ENCODE measurements around the gene PRDX1.

The PRDX1 gene
- total RNA-seq = 62.0 to 69.8 reads per million in 2 donors

DNA sequence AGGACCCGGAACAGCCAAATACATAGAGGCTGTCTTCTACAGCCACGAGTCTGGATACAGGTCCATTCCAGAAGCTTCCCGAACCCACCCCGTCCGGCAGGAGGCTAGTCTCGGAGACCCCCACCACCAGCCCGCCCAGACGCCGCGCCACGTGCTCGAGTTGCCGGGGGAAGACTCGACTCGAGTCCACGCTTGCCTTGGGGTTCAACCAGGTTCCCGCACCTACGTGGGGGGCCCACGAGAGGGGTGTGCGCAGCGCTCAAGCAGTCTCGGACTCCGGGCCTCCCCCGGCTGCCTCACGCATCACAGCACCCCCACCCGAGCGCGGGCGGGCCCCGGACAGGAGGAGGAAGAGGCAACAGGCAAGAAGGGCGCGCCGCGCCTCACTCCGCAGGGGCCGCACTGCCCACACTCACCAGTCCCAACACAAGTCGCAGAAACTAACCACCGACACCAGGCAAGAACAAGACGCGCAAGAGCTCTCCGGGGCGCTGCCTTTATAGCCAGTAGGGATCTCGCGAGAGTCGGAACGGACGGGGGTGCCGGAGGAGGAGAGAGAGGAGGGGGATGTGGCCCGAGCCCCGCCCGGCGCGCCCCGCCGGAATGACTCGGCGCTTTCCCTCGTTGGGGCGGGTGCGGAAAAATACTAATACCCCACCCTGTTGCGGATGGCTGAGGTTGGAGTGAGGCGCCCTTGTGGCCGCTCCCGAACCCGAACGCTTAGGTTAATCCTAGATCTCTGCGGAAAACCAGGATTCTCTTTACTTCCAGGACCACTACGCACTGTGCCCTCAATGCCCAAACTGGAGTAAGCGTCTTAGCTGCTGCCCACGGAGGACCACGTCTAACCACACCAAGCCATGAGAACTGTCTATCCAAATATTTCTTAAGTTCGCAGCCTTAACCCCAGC lies at the start of gene PRDX1:
Gene PRDX1, minus strand, starts transcription at position 472 of the 911 bp plus-strand sequence. CDS start 2,841 bp downstream, outside the sequence.
- peak; percentile 85 to 98 (median 94) for DNase-seq

DNA sequence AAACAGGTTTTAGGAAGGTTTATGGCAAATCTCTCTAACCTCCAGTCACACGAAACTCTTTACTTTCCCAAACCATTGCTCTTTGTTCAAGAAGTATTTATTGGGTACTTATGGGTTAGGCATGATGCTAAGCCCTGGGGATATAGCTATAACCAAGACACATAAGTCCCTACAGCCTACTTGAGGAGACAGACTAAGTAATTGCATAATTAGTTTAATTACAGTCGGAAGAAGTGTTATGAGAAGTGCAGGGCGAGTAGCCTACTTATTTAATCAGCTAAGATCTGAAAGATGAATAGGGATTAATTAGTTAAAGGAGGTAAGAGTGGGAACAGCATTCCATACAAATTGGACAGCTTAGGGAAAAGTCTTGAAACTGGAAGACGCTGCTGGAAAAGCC lies 48.9 kb upstream of the PRDX1 start:
- no peak for DNase-seq

DNA sequence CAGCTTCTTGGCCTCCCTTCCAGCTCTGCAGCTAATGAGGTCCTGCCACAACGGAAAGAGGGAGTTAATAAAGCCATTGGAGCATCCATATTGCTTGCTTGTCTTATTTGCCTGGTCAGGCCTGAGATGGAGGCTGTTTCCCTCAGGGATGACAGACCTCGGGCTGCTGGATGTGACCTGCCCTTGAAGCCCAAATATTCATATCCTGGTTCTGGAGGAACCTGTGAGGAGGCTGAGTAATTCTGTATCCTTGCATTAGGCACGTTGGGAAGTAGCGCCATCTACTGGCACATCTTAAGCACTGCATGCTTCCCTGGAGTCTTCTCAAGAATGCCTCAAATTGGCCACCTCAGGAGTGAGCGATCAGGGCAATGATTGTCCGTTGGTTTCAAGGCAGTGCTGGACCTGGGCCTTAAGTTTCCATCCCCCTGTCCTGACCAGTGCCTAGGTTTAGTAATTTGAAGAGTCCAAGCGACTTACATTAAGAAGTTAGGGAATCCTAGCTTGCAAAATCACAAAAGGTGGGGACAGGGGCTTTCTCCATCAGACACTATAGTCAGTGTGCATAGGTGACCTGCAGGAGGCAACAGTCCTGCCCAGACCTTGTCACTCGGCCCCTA lies 48.4 kb upstream of the PRDX1 start:
- peak; percentile 21 to 70 (median 52) for DNase-seq

DNA sequence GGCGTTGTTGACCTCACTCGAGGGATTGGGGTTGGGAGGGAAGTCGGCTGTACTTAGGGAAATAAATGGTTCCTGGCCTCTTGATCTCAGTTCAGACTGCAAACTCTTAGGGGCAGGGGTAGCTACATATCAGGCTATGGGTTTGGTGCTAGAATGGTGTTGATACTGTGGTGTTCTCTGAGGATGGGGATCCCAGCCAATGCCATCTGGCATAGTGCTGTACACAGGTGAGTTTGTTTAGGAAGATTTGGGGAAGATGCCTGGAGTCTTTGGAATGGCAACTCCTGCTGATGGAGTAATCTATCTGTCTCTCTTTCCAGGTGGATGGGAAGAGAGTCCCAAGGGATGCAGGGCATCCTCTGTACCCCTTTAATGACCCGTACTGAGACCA lies 47.9 kb upstream of the PRDX1 start:
- no peak for DNase-seq

DNA sequence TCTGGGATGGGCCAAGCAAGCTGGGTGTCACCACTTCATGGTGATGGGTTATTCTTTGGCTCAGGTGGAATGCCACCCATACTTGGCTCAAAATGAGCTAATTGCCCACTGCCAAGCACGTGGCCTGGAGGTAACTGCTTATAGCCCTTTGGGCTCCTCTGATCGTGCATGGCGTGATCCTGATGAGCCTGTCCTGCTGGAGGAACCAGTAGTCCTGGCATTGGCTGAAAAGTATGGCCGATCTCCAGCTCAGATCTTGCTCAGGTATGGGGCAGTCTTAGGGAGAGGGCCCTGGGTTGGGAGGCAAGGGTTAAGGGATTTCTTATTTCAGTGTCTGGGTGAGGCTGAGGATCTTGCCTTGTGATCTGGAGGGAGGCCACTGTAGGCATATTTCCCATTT lies 46.7 kb upstream of the PRDX1 start:
- DNase-seq = no peak

DNA sequence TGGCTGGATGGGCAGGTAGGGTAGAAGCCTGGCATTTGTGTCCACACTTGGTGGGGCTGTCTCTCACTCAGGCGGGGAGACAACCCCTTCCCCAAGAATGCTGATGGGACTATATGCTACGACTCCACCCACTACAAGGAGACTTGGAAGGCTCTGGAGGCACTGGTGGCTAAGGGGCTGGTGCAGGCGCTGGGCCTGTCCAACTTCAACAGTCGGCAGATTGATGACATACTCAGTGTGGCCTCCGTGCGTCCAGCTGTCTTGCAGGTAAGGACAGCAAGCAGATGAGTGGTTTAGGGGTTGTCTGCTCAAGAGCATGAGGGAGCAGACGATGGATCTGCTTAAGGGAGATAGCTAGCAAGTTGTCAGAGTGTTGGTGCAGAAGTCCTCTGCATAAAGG lies 46.2 kb upstream of the PRDX1 start:
- DNase-seq = no peak

DNA sequence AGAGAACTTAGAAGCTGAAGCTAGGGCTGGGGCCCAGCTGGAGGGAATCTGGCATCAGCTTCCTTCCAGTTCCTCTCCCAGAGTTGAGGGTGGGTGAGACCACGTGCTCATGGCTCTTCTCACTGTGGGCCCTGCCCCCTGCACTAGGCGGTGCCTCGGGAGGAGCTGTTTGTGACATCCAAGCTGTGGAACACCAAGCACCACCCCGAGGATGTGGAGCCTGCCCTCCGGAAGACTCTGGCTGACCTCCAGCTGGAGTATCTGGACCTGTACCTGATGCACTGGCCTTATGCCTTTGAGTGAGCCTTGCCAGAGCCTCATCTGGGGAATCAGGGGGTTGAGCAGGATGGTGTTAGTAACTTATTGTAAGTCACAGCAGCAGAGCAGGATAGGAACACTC lies 45.0 kb upstream of the PRDX1 start:
- DNase-seq = no peak

DNA sequence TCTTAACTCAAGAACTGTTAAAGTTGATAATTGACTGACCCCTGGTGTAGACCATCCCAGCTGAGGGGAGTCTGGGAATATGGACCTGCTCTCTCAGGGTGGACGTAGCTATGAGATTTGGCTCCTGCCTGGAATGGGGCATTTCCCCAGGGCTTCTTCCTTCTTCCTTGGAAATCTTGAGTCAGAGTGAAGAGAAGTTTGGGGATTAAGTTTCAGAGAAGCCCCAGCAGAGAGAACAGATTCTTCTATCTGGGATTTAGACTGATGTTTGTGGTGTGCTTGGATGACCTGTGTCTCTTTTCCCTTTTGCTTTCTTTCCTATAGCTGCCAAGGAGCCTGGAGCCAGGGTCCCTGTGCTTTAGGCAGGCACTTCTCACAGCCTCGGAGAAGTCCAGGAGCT lies 42.2 kb upstream of the PRDX1 start:
- DNase-seq = no peak

DNA sequence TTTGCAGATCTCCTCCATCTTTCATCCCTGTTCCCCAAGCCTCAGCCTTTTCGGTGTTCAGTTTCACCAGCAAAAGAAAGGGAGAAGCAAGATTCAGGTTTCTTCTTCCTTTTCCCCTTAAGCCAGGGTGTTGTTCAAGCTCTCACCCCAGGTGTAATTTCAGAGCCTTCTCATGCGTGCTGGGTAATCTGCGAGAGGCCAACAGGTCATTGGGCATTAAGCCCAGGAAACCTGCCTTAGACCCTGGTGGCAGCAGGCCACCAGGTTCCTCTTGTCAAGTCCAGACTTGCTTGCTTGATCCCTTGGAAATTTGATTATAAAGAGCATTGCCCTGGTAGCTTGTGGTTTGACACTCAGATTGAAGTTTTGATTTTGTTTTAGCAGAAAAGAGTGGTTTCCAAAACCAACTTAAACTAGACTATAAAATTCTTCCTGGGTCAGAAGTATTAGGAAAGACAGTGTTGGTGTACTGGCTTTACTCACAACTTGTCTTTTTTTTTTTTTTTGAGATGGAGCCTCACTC lies 35.8 kb upstream of the PRDX1 start:
- DNase-seq = no peak

DNA sequence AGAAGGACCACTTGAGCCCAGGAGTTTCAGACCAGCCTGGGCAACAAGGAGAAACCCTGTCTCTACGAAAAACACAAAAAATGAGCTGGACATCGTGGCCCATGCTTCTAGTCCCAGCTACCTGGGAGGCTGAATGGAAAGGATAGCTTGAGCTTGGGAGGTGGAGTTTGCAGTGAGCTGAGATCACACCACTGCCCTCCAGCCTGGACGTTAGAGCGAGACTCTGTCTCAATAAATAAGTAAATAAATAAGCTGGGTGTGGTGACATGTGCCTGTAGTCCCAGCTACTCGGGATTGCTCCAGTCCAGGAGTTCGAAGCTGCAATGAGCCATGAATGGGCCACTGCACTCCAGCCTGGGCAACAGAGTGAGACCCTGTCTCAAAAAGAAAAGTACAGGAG lies 32.5 kb upstream of the PRDX1 start:
- DNase-seq = no peak

DNA sequence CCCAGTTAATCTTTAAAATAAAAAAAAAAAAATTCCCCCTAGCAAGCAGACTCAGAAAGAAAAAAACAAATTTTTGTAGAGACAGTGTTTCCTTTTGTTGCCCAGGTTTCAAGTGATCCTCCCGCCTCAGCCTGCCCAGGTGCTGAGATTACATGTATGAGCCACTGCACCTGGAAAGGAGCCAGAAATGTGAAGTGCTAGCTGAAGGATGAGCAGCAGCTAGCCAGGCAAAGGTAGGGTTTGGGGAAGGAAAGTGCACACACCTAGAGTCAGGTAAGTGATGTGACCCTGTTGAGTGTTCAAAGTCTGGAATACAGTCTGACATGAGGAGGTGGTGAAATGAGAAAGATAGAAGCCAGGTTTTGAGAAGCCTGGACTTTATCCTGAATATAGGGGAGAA lies 30.6 kb upstream of the PRDX1 start:
- peak in 1 of 5 experiments; percentile 24 for DNase-seq

DNA sequence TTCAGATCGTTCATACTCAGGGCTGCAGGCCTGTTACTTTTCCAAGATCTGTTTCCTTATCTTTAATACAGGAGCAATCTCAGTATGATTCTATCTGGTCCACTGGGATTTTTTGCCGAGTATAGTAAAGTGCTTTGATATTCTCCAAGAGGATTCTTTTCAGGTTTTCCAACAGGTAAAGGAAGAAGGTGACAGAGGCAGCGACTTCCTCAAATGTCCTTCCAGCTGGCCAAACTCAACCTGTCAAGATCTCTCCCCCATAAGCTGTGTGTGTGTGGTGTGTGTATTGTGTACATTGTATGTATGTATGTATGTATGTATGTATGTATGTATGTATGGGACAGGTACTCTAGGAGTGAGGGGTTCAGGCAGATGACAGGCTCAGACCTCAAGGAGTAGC lies 30.0 kb upstream of the PRDX1 start:
- no peak for DNase-seq

DNA sequence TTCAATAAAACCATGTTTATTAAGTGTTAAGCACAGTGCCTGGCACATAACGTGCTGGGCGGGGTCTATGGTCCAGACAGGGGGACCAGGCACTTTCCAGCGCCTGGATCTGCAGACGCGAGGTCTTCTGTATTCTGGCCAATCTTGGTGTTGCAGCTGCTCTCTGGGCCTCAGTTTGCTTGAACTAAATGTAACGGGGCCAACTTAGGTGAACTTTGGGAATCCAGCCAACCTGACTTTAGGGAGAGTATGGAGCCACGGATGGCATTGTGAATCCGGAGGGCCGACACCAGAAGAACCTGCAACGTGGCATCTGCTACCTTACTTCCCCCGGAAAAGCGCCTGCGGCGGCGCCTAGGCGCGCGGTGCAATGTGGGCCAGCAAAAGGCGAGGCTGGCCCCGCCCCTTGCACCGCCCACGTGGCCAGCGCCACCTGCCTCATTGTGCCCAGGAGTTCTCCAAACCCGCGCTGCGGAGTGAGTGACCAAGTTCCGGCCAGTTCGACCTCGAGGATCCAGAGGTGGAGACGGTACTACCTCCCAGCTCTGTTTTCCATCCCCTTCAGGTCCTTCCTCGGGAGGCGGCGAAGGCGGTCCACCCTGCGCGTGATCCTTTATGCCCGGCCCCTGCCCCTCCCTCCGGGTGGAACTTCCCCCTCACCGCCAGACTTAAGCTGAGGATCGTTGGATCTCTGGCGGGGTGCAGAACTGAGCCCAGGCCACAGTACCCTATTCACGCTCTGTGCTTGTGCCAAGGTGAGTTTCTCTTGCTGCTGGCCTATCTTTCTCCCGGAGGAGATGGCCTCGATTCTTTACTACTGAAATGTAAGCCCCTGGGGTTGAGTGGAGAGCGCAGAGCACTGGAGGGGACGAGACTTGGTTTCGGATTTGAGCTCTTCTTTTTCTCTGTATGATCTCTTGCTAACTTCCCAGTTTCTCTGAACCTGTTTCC lies 29.0 kb upstream of the PRDX1 start, which contains the start of gene AKR1A1:
Gene AKR1A1, plus strand, starts transcription at position 426 of the 951 bp plus-strand sequence. CDS start 10,969 bp downstream, outside the sequence.
- DNase-seq = peak; percentile 73 to 93 (median 79)

DNA sequence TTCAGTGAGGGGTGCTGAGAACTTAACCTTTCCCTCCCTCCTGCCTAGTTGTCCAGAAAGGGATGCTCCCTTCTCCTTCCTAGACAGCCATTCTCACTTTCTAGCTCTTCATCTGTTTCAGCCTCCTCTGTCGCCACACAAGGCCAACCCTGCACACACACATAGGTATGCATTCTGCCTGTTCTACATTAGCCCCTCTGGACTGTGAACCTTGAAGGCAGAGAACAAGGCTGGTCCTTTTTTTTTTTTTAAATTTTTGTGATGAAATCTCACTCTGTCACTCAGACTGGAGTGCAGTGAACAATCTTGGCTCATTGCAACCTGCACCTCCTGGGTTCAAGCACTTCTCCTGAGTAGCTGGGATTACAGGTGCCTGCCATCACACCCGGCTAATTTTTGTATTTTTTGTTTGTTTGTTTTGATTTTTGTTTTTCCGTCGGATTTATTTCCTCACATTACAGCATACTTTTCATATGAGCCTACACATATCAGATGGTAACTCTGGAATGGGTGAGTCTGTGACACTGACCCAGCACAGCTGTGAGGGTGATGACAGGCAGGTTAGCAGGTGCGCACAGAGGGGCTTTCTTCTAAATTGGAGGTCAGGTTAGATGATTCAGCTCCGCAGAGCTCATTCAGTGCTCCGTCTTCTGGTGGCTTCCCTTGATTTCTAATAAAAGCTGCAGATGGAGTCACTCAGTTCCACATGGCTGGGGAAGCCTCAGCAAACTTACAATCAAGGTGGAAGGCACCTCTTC lies 24.0 kb upstream of the PRDX1 start:
- no peak for DNase-seq

DNA sequence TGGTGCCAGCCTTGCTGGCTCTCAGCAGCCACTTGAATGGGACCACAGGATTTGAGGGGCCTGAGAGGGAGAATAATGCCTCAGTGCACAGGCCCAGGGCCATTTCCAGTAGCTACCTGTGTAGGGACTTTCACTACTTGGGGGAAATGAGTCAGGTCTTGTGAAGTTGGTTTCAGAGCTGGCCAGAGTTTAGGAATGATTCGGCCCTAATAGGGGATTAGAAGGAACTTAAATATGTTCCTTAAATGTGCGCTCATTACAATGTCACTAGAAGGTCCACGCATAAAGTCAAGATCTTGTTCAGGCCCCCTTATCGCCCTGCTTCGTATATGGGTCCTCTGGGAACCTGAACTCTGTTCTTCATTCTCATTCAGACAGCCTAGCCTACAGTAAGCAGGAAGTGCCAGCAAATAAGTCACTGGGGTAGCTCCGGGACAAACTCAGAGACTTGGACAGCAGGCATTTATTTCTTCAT lies 23.4 kb upstream of the PRDX1 start:
- peak in 1 of 5 experiments; percentile 39 for DNase-seq

DNA sequence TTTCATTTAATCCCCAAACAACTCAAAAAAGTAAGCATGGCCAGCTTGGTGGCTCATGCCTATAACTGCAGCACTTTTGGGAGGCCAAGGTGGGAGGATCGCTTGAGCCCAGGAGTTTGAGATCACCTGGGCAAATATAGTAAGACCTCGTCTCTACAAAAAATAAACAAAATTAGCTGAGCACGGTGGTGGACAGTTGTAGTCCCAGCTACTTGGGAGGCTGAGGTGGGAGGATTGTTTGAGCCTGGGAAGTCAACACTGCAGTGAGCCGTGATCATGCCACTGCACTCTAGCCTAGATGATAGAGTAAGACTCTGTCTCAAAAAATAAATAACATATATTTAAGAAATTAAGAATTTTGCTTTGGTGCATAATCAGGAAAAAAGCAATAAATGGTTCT lies 22.8 kb upstream of the PRDX1 start:
- no peak for DNase-seq

DNA sequence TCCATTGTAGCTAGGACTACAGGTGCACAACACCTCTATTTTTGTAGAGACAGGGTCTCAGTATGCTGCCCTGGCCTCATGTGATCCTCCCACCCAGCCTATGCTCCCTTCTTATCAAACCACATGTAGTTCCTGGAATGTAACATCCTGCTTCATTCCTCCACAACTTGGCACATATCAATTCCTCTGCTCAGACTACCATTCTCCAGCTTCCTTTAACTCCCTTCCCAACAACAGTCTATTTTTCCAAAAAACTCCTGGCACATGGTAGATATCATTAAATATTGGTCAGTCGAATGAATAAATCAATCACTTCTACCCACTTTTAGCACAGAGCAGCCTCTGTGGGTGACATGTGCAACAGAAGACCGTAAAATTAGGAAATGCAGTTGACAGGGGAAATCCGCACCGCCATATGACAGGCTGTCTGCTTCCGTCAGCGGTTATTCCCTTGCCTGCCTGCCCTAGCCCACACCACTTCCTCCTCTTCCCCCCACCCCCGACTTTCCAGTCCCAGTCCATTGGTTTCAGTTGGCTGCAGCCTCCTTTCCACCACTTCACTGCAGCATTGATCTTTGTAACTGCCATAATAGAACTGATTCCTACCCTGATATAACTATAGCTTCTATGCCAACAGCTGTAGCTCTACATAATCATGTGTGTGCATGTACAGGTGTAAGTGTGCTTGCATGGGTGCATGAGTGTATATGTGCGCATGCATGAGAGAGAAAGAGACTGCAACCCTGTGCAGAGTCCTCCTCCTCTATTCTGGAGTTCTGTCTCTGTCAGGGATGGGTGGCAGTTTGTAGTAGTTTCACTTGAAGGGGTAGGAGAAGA lies 22.1 kb upstream of the PRDX1 start:
- DNase-seq = peak; percentile 44 to 91 (median 71)

DNA sequence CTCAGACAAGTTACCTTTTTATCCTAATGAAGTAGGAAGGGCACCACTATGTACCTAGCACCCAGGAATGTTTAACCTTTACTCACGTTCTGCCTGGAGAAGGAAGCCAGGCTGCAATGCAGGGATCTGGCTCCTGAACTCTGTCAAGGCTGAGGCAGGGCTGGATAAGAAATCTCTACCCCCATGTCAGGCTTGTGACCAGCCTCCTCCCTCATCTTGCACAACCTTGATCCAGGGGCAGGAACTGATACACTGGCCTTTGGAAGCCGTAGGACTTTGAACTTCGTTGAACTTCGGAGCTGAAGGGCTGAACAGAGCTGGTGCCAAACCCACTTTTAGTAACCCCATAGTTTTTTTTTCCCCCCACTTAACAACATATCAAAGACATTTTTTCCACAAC lies 20.9 kb upstream of the PRDX1 start:
- DNase-seq = no peak

DNA sequence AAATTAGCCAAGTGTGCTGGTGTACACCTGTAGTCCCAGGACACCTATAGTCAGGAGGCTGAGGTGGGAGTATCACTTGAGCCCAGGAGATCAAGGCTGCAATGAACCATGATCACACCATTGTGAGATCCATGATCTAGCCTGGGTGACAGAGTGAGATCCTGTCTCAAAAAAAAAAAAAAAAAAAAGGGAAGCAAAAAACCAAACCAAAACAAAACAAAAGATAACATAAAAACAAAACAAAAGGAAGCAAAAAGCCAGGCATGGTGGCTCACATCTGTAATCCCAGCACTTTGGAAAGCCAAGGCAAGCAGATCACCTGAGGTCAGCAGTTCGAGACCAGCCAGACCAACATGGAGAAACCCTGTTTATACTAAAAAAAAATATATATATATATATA lies 19.5 kb upstream of the PRDX1 start:
- DNase-seq = no peak

DNA sequence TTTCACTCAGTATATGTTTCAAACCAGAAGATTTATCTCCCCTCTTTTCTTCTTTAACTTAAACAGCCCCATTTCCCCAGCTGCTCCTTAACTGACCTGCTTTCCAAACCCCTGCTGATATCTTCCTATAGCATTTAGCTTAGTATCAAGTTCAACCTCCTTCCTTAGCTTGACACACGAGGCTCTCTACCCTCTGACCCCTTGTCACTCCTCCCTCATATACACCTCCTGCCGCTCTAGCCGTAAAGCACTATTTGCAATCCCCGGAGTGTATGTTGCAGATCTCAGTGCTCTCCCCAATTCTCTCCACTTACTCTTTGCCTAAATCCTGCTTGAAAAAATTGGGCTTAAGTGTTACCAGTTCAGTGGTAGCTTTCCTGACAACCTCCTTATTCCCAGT lies 15.2 kb upstream of the PRDX1 start:
- DNase-seq = no peak

All from T-helper 2 cell (primary cell).